IPS-20b (cell line): ENCODE measurements around the gene ENKD1.

Experiments
- H3K27ac ChIP-seq: one replicate; pipeline ENCODE4 v1.5.1; 2013; ENCODE audit warnings: low read length
- H3K27me3 ChIP-seq: 2 replicates; pipeline ENCODE4 v1.6.1; 2013; ENCODE audit warnings: mild to moderate bottlenecking, low read length, inconsistent platforms; ENCODE audit not compliant: insufficient read depth
- H3K36me3 ChIP-seq: 2 replicates; pipeline ENCODE4 v1.6.1; 2013; ENCODE audit warnings: low read depth, mild to moderate bottlenecking, inconsistent platforms, low read length, moderate library complexity; ENCODE audit not compliant: insufficient read depth
- H3K4me1 ChIP-seq: 2 replicates; pipeline ENCODE4 v1.6.1; 2013; ENCODE audit warnings: mild to moderate bottlenecking, control low read depth, inconsistent platforms, low read length, moderate library complexity; ENCODE audit not compliant: insufficient read depth
- H3K4me3 ChIP-seq: 2 replicates; pipeline ENCODE4 v1.5.1; 2013; ENCODE audit warnings: mild to moderate bottlenecking, low read length, inconsistent platforms
- H3K9ac ChIP-seq: 2 replicates; pipeline ENCODE4 v1.6.1; 2013; ENCODE audit warnings: low read depth, mild to moderate bottlenecking, inconsistent platforms, low read length, moderate library complexity
- H3K9me3 ChIP-seq: 2 replicates; pipeline ENCODE4 v1.6.1; 2013; ENCODE audit warnings: mild to moderate bottlenecking, low read depth, low read length, inconsistent platforms; ENCODE audit not compliant: insufficient read depth

ENKD1 gene

GRCh38 chr16:67660564-67661028, 6.0 kb downstream of the ENKD1 start, which contains the start of gene PARD6A:
TSS of gene PARD6A (plus strand) at chr16:67660960. CDS start at chr16:67661039, 79 bp downstream.
- H3K4me1 ChIP-seq: peaks cover 10% of the 10 kb centered on the region; the same call in 1 of the 2 replicates
- peak within 1 kb of the TSS; percentile 94 for H3K4me3 ChIP-seq
- no peaks in the 10 kb centered on the region for H3K9me3 ChIP-seq
- H3K27ac ChIP-seq: peak within 1 kb of the TSS; percentile 77
- peak within 1 kb of the TSS; percentile 80 for H3K9ac ChIP-seq
- peaks cover 17% of the 10 kb centered on the region; the same call in 1 of the 2 replicates for H3K27me3 ChIP-seq
- H3K36me3 ChIP-seq: peaks cover 12% of the 10 kb centered on the region; the same call in 1 of the 2 replicates

GRCh38 chr16:67659675-67660563, 6.6 kb downstream of the ENKD1 start, which contains the start of gene ACD:
TSS of gene ACD (minus strand) at chr16:67660260. CDS start at chr16:67660220, 40 bp downstream.
- Histone ChIP-seq H3K36me3 (peaks cover 12% of the 10 kb centered on the region; the same call in 1 of the 2 replicates), H3K9ac (peak within 1 kb of the TSS; percentile 80), H3K4me3 (peak within 1 kb of the TSS; percentile 94), H3K27ac (peak within 1 kb of the TSS; percentile 77), H3K9me3 (no peaks in the 10 kb centered on the region), H3K27me3 (peaks cover 22% of the 10 kb centered on the region; the same call in 1 of the 2 replicates), H3K4me1 (peaks cover 10% of the 10 kb centered on the region; the same call in 1 of the 2 replicates)

DNA sequence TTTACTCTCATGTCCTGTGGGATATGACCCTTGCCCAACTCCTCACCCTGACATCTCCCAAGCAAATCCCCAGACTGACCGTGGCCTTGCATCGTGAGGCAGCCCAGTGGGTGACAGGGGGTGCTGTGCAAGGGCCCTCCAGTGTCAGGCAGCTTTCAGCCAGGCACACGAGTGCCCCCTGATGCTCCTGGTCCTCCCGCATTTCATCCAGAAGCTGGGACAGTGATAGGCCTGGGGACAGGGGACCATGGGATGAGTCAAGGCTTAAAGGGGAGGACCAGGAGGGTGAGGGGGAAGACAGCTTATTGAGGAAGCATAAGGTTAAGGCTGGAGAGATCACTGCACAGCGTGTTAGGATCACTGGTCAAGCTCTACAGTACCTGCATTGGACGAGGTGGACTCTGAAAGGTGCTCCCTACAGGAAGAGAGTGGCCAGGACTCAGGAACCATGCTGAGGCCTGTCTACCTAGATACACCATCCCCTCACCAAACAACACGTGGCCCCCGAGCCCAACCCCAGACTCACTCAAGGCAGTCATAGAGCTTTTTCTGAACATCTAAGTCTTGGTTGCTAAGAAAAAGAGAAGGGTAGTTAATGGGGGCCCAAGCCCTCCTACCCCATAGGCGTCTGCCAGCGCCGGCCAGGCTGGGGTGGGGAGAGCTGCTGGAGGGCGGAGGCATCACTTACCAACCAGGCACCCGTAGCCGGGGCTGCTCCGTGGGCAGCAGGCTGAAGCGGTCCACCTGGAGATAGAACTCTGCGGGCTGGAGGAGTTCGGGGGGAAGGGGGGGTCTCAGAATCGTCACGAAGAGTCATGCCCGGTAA, 7.5 kb downstream of the ENKD1 start:
- no peaks in the 10 kb centered on the region for H3K9me3 ChIP-seq
- peak overlapping the region; percentile 80; the same call in 1 of the 2 replicates for H3K9ac ChIP-seq
- peaks cover 31% of the 10 kb centered on the region for H3K27me3 ChIP-seq
- peaks cover 10% of the 10 kb centered on the region; the same call in 1 of the 2 replicates for H3K4me1 ChIP-seq
- peaks cover 12% of the 10 kb centered on the region; the same call in 1 of the 2 replicates for H3K36me3 ChIP-seq
- peak overlapping the region; percentile 94 for H3K4me3 ChIP-seq
- H3K27ac ChIP-seq: no peak overlapping the region

GRCh38 chr16:67657751-67658518, 8.6 kb downstream of the ENKD1 start:
- H3K9me3 ChIP-seq: no peaks in the 10 kb centered on the region
- H3K4me1 ChIP-seq: peaks cover 10% of the 10 kb centered on the region; the same call in 1 of the 2 replicates
- H3K9ac ChIP-seq: no peak overlapping the region
- no peak overlapping the region for H3K27ac ChIP-seq
- H3K36me3 ChIP-seq: peaks cover 12% of the 10 kb centered on the region; the same call in 1 of the 2 replicates
- H3K27me3 ChIP-seq: peaks cover 41% of the 10 kb centered on the region
- no peak overlapping the region for H3K4me3 ChIP-seq

- no peak overlapping the region for H3K27ac ChIP-seq
- no peaks in the 10 kb centered on the region for H3K9me3 ChIP-seq
- peaks cover 12% of the 10 kb centered on the region; the same call in 1 of the 2 replicates for H3K36me3 ChIP-seq
- H3K27me3 ChIP-seq: peaks cover 43% of the 10 kb centered on the region
- peaks cover 10% of the 10 kb centered on the region; the same call in 1 of the 2 replicates for H3K4me1 ChIP-seq
- H3K4me3 ChIP-seq: no peak overlapping the region
- no peak overlapping the region for H3K9ac ChIP-seq
These were observed 9.4 kb downstream of the ENKD1 start for GRCh38 chr16:67657017-67657608.

DNA sequence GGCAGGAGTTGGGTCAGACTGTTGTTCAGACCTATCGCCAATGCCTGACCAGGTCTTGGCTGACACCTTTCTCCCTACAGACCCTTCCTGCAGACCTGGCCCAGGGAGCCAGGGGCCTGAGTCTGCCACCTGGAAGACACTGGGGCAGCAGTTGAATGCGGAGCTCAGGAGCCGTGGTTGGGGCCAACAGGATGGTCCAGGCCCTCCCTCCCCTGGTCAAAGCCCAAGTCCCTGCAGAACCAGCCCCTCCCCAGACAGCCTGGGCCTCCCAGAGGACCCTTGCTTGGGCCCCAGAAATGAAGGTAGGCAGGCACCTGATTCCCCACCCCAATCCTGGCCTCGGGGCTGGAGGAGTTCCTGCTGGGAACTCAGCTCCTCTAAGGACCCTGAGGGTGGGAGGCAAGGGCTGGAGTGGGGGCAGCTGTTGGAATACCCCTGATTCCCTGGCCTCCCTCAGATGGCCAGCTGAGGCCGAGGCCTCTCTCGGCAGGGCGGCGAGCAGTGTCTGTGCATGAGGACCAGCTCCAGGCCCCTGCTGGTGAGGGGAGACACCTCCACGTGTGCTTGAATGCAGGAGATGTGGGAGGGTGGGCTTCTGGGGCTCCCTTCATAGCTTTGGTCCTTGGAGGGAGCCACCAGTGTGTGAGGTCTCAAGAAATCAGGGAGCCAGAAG, 10.1 kb downstream of the ENKD1 start:
- Histone ChIP-seq H3K9ac (no peak overlapping the region), H3K4me3 (no peak overlapping the region), H3K36me3 (peaks cover 12% of the 10 kb centered on the region; the same call in 1 of the 2 replicates), H3K27ac (no peak overlapping the region), H3K4me1 (peaks cover 6% of the 10 kb centered on the region; the same call in 1 of the 2 replicates), H3K9me3 (no peaks in the 10 kb centered on the region), H3K27me3 (peaks cover 43% of the 10 kb centered on the region)

DNA sequence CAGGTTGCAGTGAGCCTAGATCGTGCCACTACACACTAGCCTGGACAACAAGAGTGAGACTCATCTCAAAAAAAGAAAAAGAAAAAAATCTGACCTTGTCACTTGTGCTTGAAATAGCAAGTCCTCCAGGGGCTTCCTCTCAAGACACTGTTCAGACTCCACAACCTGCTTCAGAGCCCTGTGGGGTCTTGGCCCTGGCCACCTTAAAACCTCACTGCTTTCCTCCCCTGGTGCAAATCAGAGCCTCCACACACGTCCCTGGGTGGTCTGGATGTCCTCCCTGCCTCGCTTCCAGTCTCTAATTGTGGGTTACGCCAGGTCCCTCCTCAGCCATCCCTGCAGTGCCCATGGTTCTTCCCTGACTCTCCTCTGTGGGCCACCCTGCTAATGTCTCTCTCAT, 11.2 kb downstream of the ENKD1 start:
- peaks cover 53% of the 10 kb centered on the region for H3K27me3 ChIP-seq
- H3K9me3 ChIP-seq: no peaks in the 10 kb centered on the region
- peaks cover 12% of the 10 kb centered on the region; the same call in 1 of the 2 replicates for H3K36me3 ChIP-seq

GRCh38 chr16:67654403-67654911, 12.1 kb downstream of the ENKD1 start:
- Histone ChIP-seq H3K4me3 (no peak overlapping the region), H3K4me1 (peaks cover 5% of the 10 kb centered on the region; the same call in 1 of the 2 replicates), H3K9me3 (no peaks in the 10 kb centered on the region), H3K36me3 (peaks cover 12% of the 10 kb centered on the region; the same call in 1 of the 2 replicates), H3K27me3 (peaks cover 59% of the 10 kb centered on the region), H3K9ac (no peak overlapping the region), H3K27ac (no peak overlapping the region)

More for the DNA sequence above, 11.2 kb downstream of the ENKD1 start:
- Histone ChIP-seq H3K9ac (no peak overlapping the region), H3K27ac (no peak overlapping the region), H3K4me3 (no peak overlapping the region), H3K4me1 (peaks cover 5% of the 10 kb centered on the region; the same call in 1 of the 2 replicates)

DNA sequence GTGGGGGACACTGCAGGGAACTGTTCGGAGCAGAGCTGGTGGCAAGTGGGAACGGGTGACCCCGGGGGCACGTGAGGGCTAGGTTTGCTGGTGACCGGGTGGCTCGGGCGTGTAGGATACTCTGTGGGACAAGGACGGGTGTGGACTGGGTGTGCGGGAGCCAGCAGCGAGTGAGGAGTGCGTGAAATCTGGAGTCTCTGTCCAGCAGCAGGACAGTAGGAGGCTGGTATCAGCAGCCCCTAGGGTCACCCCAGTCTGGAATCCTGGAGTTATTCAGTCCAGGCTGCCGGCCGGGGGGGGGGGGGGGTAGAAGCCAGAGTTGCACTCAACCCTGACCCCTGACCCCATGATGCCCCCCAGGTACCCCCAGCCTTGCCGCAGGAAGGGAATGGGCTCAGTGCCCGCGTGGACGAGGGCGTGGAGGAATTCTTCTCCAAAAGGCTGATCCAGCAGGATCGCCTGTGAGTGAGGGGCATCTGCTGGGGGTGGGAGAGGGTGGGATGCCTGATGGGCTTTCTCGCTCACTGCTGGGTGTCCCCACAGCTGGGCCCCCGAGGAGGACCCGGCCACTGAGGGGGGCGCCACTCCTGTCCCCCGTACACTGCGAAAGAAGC, 12.7 kb downstream of the ENKD1 start:
- H3K9ac ChIP-seq: no peak overlapping the region
- no peak overlapping the region for H3K27ac ChIP-seq
- peaks cover 12% of the 10 kb centered on the region; the same call in 1 of the 2 replicates for H3K36me3 ChIP-seq
- peak overlapping the region; percentile 60; the same call in 1 of the 2 replicates for H3K4me3 ChIP-seq
- H3K9me3 ChIP-seq: no peaks in the 10 kb centered on the region
- peaks cover 59% of the 10 kb centered on the region for H3K27me3 ChIP-seq
- H3K4me1 ChIP-seq: no peaks in the 10 kb centered on the region
